Peyer's patch (tissue), 4 donors: ENCODE data around the gene SYNDIG1. TPM values are rescaled to one million over a fixed set of nuclear protein-coding genes. Genes with fewer than 3 reads are reported as not detected.

ENCODE experiments used
- DNase-seq, 3 donors: peaks; one replicate each; pipeline ENCODE4 v3.0.0-alpha.2; 2017 to 2019
- H3K27ac ChIP-seq, 4 donors: fragments of 200-600 bp; sonication (generic); one replicate each; pipeline ENCODE4 v1.5.1; 2016 to 2019
- H3K27me3 ChIP-seq, 2 donors: fragments of 200-600 bp; sonication (generic); one replicate each; pipeline ENCODE4 v1.5.1; 2019
- H3K36me3 ChIP-seq, 3 donors: fragments of 200-600 bp; sonication (generic); one replicate each; pipeline ENCODE4 v1.5.1; 2016 to 2019
- H3K4me1 ChIP-seq, 4 donors: fragments of 200-600 bp; sonication (generic); one replicate each; pipeline ENCODE4 v1.5.1; 2016 to 2019
- H3K4me3 ChIP-seq, 4 donors: fragments of 200-600 bp; sonication (generic); 1 replicate in 3 of 4; 2 replicates in 1 of 4; pipeline ENCODE4 v1.5.1; 2016 to 2019; ENCODE audit warnings: mild to moderate bottlenecking in 1 of 4
- H3K9me3 ChIP-seq, 4 donors: fragments of 200-600 bp; sonication (generic); one replicate each; pipeline ENCODE4 v1.5.1; 2016 to 2019; ENCODE audit warnings: mild to moderate bottlenecking in 1 of 4
- CTCF ChIP-seq, 6 experiments: fragments of 450-650 bp in 4 of 6; fragments of 200-600 bp in 2 of 6; sonication (generic) in 1 of 6; IDR thresholded peaks; one replicate each; pipeline ENCODE4 v1.5.1; 2017 to 2019; ENCODE audit warnings: antibody characterized with exemption in 6 of 6, mild to moderate bottlenecking in 3 of 6, moderate library complexity in 1 of 6
- POLR2A ChIP-seq, 2 donors: fragments of 450-650 bp; IDR thresholded peaks; one replicate each; pipeline ENCODE4 v1.5.1; 2017; ENCODE audit warnings: antibody characterized with exemption in 2 of 2, mild to moderate bottlenecking in 2 of 2, moderate library complexity in 2 of 2
- total RNA-seq, 4 donors: library from RNA; depleted of rRNA; stranded (reverse); fragments of >200 nt; gene quantifications; one replicate each; pipeline ENCODE4 v1.1.0, GENCODE V29; 2016

The SYNDIG1 gene
- total RNA-seq, 4 donors from 2014 or later = 0.76 to 1.7 TPM; not detected in 2

GRCh38 chr20:24546232-24546892, 76.9 kb downstream of the SYNDIG1 start:
- Histone ChIP-seq H3K27ac (no peak overlapping the region), H3K36me3 (no peaks in the 10 kb centered on the region), H3K4me1 (no peaks in the 10 kb centered on the region), H3K4me3 (no peak overlapping the region), H3K9me3 (no peaks in the 10 kb centered on the region), H3K27me3 (no peaks in the 10 kb centered on the region)
- no peak for TF ChIP-seq POLR2A (IDR thresholded peaks at IDR 0.05)
- no peak for TF ChIP-seq CTCF (IDR thresholded peaks at IDR 0.05)
- no peak for DNase-seq

- H3K27me3 ChIP-seq = no peaks in the 10 kb centered on the region
- H3K27ac ChIP-seq = no peak overlapping the region
- H3K4me1 ChIP-seq = no peaks in the 10 kb centered on the region
- DNase-seq = no peak
- H3K9me3 ChIP-seq = no peaks in the 10 kb centered on the region
- no peak for TF ChIP-seq CTCF (IDR thresholded peaks at IDR 0.05)
- no peak for TF ChIP-seq POLR2A (IDR thresholded peaks at IDR 0.05)
- H3K36me3 ChIP-seq = no peaks in the 10 kb centered on the region
- H3K4me3 ChIP-seq = no peak overlapping the region
These were observed 78.5 kb downstream of the SYNDIG1 start for GRCh38 chr20:24547967-24548366.

GRCh38 chr20:24559114-24559732, 89.8 kb downstream of the SYNDIG1 start:
- H3K27me3 ChIP-seq = no peaks in the 10 kb centered on the region
- no peak overlapping the region for H3K27ac ChIP-seq
- TF ChIP-seq CTCF (IDR thresholded peaks at IDR 0.05) (no peak), POLR2A (IDR thresholded peaks at IDR 0.05) (no peak)
- no peak for DNase-seq
- H3K4me3 ChIP-seq = no peak overlapping the region
- no peaks in the 10 kb centered on the region for H3K4me1 ChIP-seq
- no peaks in the 10 kb centered on the region for H3K9me3 ChIP-seq
- H3K36me3 ChIP-seq = no peaks in the 10 kb centered on the region

- Histone ChIP-seq H3K27ac (no peak overlapping the region), H3K4me3 (no peak overlapping the region), H3K36me3 (no peaks in the 10 kb centered on the region), H3K9me3 (no peaks in the 10 kb centered on the region), H3K27me3 (no peaks in the 10 kb centered on the region), H3K4me1 (no peaks in the 10 kb centered on the region)
- DNase-seq = no peak
- TF ChIP-seq POLR2A (IDR thresholded peaks at IDR 0.05) (no peak), CTCF (IDR thresholded peaks at IDR 0.05) (no peak)
These were observed 91.4 kb downstream of the SYNDIG1 start for GRCh38 chr20:24560571-24561491.

GRCh38 chr20:24565835-24566351, 96.5 kb downstream of the SYNDIG1 start:
- no peak overlapping the region for H3K27ac ChIP-seq
- TF ChIP-seq CTCF (IDR thresholded peaks at IDR 0.05) = no peak
- TF ChIP-seq POLR2A (IDR thresholded peaks at IDR 0.05) = no peak
- H3K4me1 ChIP-seq = no peaks in the 10 kb centered on the region

More at GRCh38 chr20:24565835-24566351, 96.5 kb downstream of the SYNDIG1 start:
- DNase-seq = no peak
- H3K4me3 ChIP-seq = no peak overlapping the region
- H3K9me3 ChIP-seq = no peaks in the 10 kb centered on the region
- no peaks in the 10 kb centered on the region for H3K27me3 ChIP-seq
- no peaks in the 10 kb centered on the region for H3K36me3 ChIP-seq
